PC-3 (cell line): ENCODE results near the gene ZNF101. TPM values are rescaled to one million over a fixed set of nuclear protein-coding genes. Genes with fewer than 3 reads are reported as not detected.

ENCODE experiments used
- ATAC-seq: fragments of 200-7000 bp; cut with Tn5 transposase; 2 replicates; pipeline ENCODE4 v1.9.1; 2020; ENCODE audit warnings: mild to moderate bottlenecking, moderate library complexity
- BruUV-seq: library from RNA; stranded (reverse); fragments of 400-500 nt; replicated peaks from 2 replicates; lab custom pipeline; 2021; lab: Mats Ljungman, UMichigan
- CTCF ChIA-PET: fragments of 300-600 bp; sonication (Branson Sonifier 250); formaldehyde crosslinking; loops from one replicate; lab custom pipeline; 2022; ENCODE audit warnings: antibody characterized with exemption; lab: Charles Lee
- POLR2A ChIA-PET: fragments of 300-600 bp; sonication (Branson Sonifier 250); formaldehyde crosslinking; loops from one replicate; lab custom pipeline; 2022; ENCODE audit warnings: antibody characterized with exemption; ENCODE audit not compliant: unreplicated experiment; lab: Charles Lee
- DNase-seq: peaks from one replicate; pipeline ENCODE4 v3.0.0-alpha.2; 2015
- H2AFZ ChIP-seq: fragments of 300-600 bp; sonication (generic); 2 replicates; pipeline ENCODE4 v1.6.0; 2016; ENCODE audit warnings: antibody characterized with exemption, low read length
- H3F3A ChIP-seq: fragments of 300-600 bp; sonication (generic); one replicate; pipeline ENCODE4 v1.6.0; 2017; ENCODE audit warnings: antibody characterized with exemption, low read length, control low read depth, mild to moderate bottlenecking; ENCODE audit not compliant: unreplicated experiment
- H3K27ac ChIP-seq: fragments of 300-600 bp; sonication (generic); 2 replicates; pipeline ENCODE4 v1.5.1; 2016; ENCODE audit warnings: mild to moderate bottlenecking, low read length
- H3K27me3 ChIP-seq: fragments of 300-600 bp; sonication (generic); 2 replicates; pipeline ENCODE4 v1.6.1; 2016; ENCODE audit warnings: low read length, mixed read lengths
- H3K36me3 ChIP-seq: fragments of 300-600 bp; sonication (generic); 2 replicates; pipeline ENCODE4 v1.6.1; 2016; ENCODE audit warnings: low read depth, mixed run types, low read length, mixed read lengths
- H3K4me1 ChIP-seq: fragments of 300-600 bp; sonication (generic); 2 replicates; pipeline ENCODE4 v1.5.1; 2016; ENCODE audit warnings: low read length; ENCODE audit not compliant: insufficient read depth
- H3K4me2 ChIP-seq: fragments of 300-600 bp; sonication (generic); 2 replicates; pipeline ENCODE4 v1.6.0; 2016; ENCODE audit warnings: low read length
- H3K4me3 ChIP-seq: fragments of 300-600 bp; sonication (generic); 2 replicates; pipeline ENCODE4 v1.5.1; 2016; ENCODE audit warnings: mild to moderate bottlenecking, low read length, mixed read lengths
- H3K79me2 ChIP-seq: fragments of 300-600 bp; sonication (generic); 2 replicates; pipeline ENCODE4 v1.6.1; 2017; ENCODE audit warnings: low read length, mixed read lengths
- H3K9ac ChIP-seq: fragments of 300-600 bp; sonication (generic); 2 replicates; pipeline ENCODE4 v1.6.0; 2016; ENCODE audit warnings: mild to moderate bottlenecking, low read length
- H3K9me2 ChIP-seq: fragments of 300-600 bp; sonication (generic); replicated peaks from 2 replicates; pipeline ENCODE4 v1.6.1; 2016; ENCODE audit warnings: mixed run types, low read length, mixed read lengths
- H3K9me3 ChIP-seq: fragments of 300-600 bp; sonication (generic); 2 replicates; pipeline ENCODE4 v1.6.1; 2016; ENCODE audit warnings: low read length, mixed read lengths
- H4K20me1 ChIP-seq: fragments of 300-600 bp; sonication (generic); 2 replicates; pipeline ENCODE4 v1.6.1; 2016; ENCODE audit warnings: low read length, mixed read lengths
- CTCF ChIP-seq: fragments of 300-600 bp; sonication (generic); conservative IDR thresholded peaks from 2 replicates; pipeline ENCODE4 v1.5.1; 2017; ENCODE audit warnings: antibody characterized with exemption, low read depth, mild to moderate bottlenecking, low read length
- EZH2 ChIP-seq: fragments of 300-600 bp; sonication (generic); IDR thresholded peaks from one replicate; pipeline ENCODE4 v1.6.1; 2017; ENCODE audit warnings: antibody characterized with exemption, mild to moderate bottlenecking, low read length; ENCODE audit not compliant: unreplicated experiment
- EZH2phosphoT487 ChIP-seq: fragments of 300-600 bp; sonication (generic); IDR thresholded peaks from 2 replicates; pipeline ENCODE4 v1.6.1; 2018; ENCODE audit warnings: mild to moderate bottlenecking, antibody characterized with exemption, low read length, borderline replicate concordance
- intact Hi-C: fragments of 100-400 bp; cut with micrococcal nuclease; formaldehyde crosslinking; loops from 2 replicates; pipeline ENCODE4 v1.9.0; 2023
- total RNA-seq: library from RNA; depleted of rRNA; stranded (reverse); fragments of >200 nt; gene quantifications from 2 replicates; pipeline ENCODE4 v1.2.3, GENCODE V29; 2014

ZNF101 gene
- total RNA-seq, 1 experiment from 2014 or later: 11.0 TPM

GRCh38 chr19:19626516-19627472 lies 41.8 kb upstream of the ZNF101 start:
- Histone ChIP-seq H3F3A (no peaks in the 10 kb centered on the region), H3K4me1 (peaks cover 13% of the 10 kb centered on the region), H3K27ac (0 out of 2 replicates have a peak overlapping the region, but pooled peaks have one; percentile 83), H3K9me3 (no peaks in the 10 kb centered on the region), H3K79me2 (peaks cover 16% of the 10 kb centered on the region), H3K9ac (peak overlapping the region; percentile 95), H3K4me2 (peak overlapping the region; percentile 83), H3K36me3 (no peaks in the 10 kb centered on the region; the same call in 1 of the 2 replicates), H3K4me3 (peak overlapping the region; percentile 84), H4K20me1 (no peaks in the 10 kb centered on the region), H3K9me2 (no peaks in the 10 kb centered on the region), H3K27me3 (no peaks in the 10 kb centered on the region), H2AFZ (peak overlapping the region; percentile 89; the same call in 1 of the 2 replicates)
- intact Hi-C loops: no loop called here
- DNase-seq (no peak), ATAC-seq (no peak)
- TF ChIP-seq EZH2: no peak
- TF ChIP-seq EZH2phosphoT487: no peak
- TF ChIP-seq CTCF: no peak
- POLR2A ChIA-PET: no interaction called here
- CTCF ChIA-PET: no interaction called here
- BruUV-seq: TSS peak; percentile 53

GRCh38 chr19:19627621-19628500 lies 40.8 kb upstream of the ZNF101 start, which contains the start of gene LPAR2:
TSS of gene LPAR2 (minus strand) at chr19:19628220. CDS start at chr19:19627275, 945 bp downstream.
- H3K27me3 ChIP-seq: no peaks in the 10 kb centered on the region
- TF ChIP-seq EZH2phosphoT487: no peak
- TF ChIP-seq CTCF: no peak
- no peak for TF ChIP-seq EZH2
- intact Hi-C loops: no loop called here
- peak within 1 kb of the TSS; percentile 83 for H3K4me2 ChIP-seq
- H2AFZ ChIP-seq: peak within 1 kb of the TSS; percentile 89
- H3K9me3 ChIP-seq: no peaks in the 10 kb centered on the region
- ChIA-PET CTCF (interaction anchor here (0.6 kb wide), 1 partner anchor 1424 kb away, joined by 4 read pairs; no protein-coding TSS in a partner anchor), POLR2A (interaction anchor here (1.0 kb wide), 1 partner anchor 14 kb away, joined by 3 read pairs; no protein-coding TSS in a partner anchor)
- no peaks in the 10 kb centered on the region; the same call in 1 of the 2 replicates for H3K36me3 ChIP-seq
- no peaks in the 10 kb centered on the region for H3K9me2 ChIP-seq
- peaks cover 13% of the 10 kb centered on the region for H3K4me1 ChIP-seq
- H4K20me1 ChIP-seq: no peaks in the 10 kb centered on the region
- H3K79me2 ChIP-seq: peaks cover 16% of the 10 kb centered on the region
- H3F3A ChIP-seq: no peaks in the 10 kb centered on the region
- ATAC-seq (peak; percentile 65), DNase-seq (peak; percentile 70)
- peak within 1 kb of the TSS; percentile 95 for H3K9ac ChIP-seq
- no TSS peak for BruUV-seq
- peak within 1 kb of the TSS; percentile 83 for H3K27ac ChIP-seq
- peak within 1 kb of the TSS; percentile 84 for H3K4me3 ChIP-seq
